GM12874 (cell line): ENCODE results near the gene CHTF8.
A peak's percentile ranks its signal among the peaks of the same experiment; 100 is the strongest.

Experiments used
- CTCF ChIP-seq: IDR thresholded peaks from 2 replicates; pipeline ENCODE4 v1.5.1; 2011; ENCODE audit warnings: low read depth, mild to moderate bottlenecking, control low read depth, low read length, moderate library complexity; ENCODE audit not compliant: insufficient read depth

CHTF8 gene

GRCh38 chr16:69131167-69131838 lies 1.1 kb downstream of the CHTF8 start:
- TF ChIP-seq CTCF: no peak

GRCh38 chr16:69130461-69130860 lies 1.9 kb downstream of the CHTF8 start:
- TF ChIP-seq CTCF: no peak

- TF ChIP-seq CTCF: no peak
These were observed 4.3 kb downstream of the CHTF8 start for GRCh38 chr16:69127966-69128510.

- TF ChIP-seq CTCF: no peak
These were observed 6.2 kb downstream of the CHTF8 start for GRCh38 chr16:69126221-69126620.

- TF ChIP-seq CTCF: peak; percentile 46; the same call in 1 of the 2 replicates
These were observed 8.5 kb downstream of the CHTF8 start for GRCh38 chr16:69123910-69124309.

GRCh38 chr16:69120096-69120664 lies 12.2 kb downstream of the CHTF8 start:
- no peak for TF ChIP-seq CTCF

GRCh38 chr16:69119536-69119935 lies 12.9 kb downstream of the CHTF8 start:
- no peak for TF ChIP-seq CTCF
